ENCODE data around the gene SEC14L1. TPM values are rescaled to one million over a fixed set of nuclear protein-coding genes. Genes with fewer than 3 reads are reported as not detected.

The SEC14L1 gene
- polyA plus RNA-seq, 2 of the 4 experiments (the other 2 are of a cell fraction) = 27.5 to 40.4 TPM

DNA sequence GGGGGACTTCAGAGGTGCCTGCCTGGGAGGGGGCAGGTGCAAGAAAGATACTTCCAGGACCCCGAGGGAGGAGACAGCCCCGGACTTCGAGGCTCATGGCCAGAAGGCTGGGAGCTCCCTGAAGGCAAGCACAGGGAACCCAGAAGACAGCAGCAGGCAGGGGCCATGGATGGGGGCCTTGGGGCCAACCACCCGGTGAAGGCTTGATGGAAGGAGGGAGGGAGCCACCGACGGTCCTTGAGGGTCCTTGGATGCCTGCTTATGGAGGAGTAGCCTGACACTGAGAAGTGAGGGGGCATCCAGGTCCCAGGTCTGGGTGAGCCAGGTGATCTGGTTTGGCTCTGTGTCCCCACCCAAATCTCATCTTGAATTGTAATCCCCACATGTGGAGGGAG lies 89.7 kb downstream of the SEC14L1 start:
- ChIA-PET POLR2A (no interaction called here), CTCF (interaction anchor here (3.6 kb wide), 1 partner anchor 16 kb away, joined by 20 read pairs; no protein-coding TSS in a partner anchor)
- H3K4me1 ChIP-seq = peaks cover 14% of the 10 kb centered on the region
- no peak overlapping the region for H3K4me2 ChIP-seq
- ATAC-seq (no peak), DNase-seq (ENCODE audit: low read depth in 1 of 2, low spot score in 1 of 2) (no peak), FAIRE-seq (no peak)
- TF ChIP-seq CEBPB (IDR thresholded peaks at IDR 0.05) (no peak), HOXA7 (CRISPR knock-in tag; IDR thresholded peaks at IDR 0.05) (no peak), RAD21 (conservative IDR thresholded peaks at IDR 0.05 in 1 of 2, IDR thresholded peaks at IDR 0.05 in 1 of 2) (no peak), RCOR1 (IDR thresholded peaks at IDR 0.05; ENCODE audit: low read depth, low read length) (no peak), HOXB13 (CRISPR knock-in tag; IDR thresholded peaks at IDR 0.05; ENCODE audit: low read depth) (no peak), SREBF2 (IDR thresholded peaks at IDR 0.05) (no peak), MYC (IDR thresholded peaks at IDR 0.05; ENCODE audit: borderline replicate concordance, low read length) (no peak), CHD2 (IDR thresholded peaks at IDR 0.05; ENCODE audit: low read length, partially characterized antibody) (no peak), HOXB5 (CRISPR knock-in tag; IDR thresholded peaks at IDR 0.05) (no peak), KDM5A (IDR thresholded peaks at IDR 0.05) (no peak)
- TF ChIP-seq, protein P1, sequence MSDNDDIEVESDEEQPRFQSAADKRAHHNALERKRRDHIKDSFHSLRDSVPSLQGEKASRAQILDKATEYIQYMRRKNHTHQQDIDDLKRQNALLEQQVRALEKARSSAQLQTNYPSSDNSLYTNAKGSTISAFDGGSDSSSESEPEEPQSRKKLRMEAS (IDR thresholded peaks at IDR 0.05) = no peak
- TF ChIP-seq, protein P2, sequence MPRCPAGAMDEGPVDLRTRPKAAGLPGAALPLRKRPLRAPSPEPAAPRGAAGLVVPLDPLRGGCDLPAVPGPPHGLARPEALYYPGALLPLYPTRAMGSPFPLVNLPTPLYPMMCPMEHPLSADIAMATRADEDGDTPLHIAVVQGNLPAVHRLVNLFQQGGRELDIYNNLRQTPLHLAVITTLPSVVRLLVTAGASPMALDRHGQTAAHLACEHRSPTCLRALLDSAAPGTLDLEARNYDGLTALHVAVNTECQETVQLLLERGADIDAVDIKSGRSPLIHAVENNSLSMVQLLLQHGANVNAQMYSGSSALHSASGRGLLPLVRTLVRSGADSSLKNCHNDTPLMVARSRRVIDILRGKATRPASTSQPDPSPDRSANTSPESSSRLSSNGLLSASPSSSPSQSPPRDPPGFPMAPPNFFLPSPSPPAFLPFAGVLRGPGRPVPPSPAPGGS (IDR thresholded peaks at IDR 0.05) = no peak
- WGBS (ENCODE audit: missing lambda C conversion rate) = 81% methylated on average over 6 of the region's 6 CpGs
- H3K9me3 ChIP-seq = peaks cover 15% of the 10 kb centered on the region; the same call in 1 of the 3 replicates
- H3K4me3 ChIP-seq = no peak overlapping the region
- H3K27ac ChIP-seq = no peak overlapping the region

DNA sequence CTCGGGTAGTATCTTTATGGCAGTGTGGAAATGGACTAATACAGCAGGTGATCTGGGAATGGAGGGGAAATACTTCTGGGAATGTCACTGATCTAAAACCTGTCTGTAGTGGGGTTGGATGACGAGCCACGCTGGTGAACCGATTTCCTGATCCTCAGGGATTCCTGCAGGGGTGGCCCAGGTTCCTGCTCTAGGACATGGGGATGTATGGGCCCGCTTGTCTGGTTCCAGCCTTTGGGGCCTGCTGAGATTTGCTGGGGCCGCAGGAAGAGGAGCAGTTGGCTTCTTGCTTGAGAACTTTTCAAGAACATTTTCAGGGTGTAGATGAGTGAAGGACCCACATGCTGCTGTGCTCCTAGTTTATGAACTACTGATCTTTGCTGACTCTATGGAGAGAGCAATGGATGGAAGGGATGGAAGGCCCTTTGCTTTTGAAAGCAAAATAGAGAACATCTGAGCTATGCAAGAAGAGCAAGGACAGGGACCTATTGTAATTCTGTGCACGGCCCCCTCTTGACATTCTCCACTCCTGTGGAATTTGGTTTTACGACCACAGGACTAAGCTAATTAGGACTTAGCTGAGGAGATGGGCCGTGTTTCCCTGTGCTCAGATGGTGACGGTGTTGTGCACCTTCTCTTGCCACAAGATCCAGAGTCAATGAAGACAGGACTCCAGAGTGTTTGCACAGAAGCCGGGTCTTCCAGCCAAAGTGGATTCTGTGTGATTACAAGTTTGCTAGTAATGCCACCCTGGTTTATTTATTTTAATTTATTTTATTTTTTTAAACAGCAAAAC lies 90.5 kb downstream of the SEC14L1 start:
- no peak for DNase-seq (ENCODE audit: low read depth in 1 of 2, low spot score in 1 of 2)
- 93% methylated on average over 11 of the region's 11 CpGs for WGBS (ENCODE audit: missing lambda C conversion rate)
- Histone ChIP-seq H3K4me1 (peaks cover 14% of the 10 kb centered on the region), H3K4me3 (no peak overlapping the region), H3K4me2 (no peak overlapping the region), H3K9me3 (0 out of 3 replicates have a peak, but pooled peaks cover 12% of the 10 kb centered on the region), H3K27ac (0 out of 6 replicates have a peak overlapping the region, but pooled peaks of 1 of the 2 experiments have one; percentile 8)
- POLR2A ChIA-PET = no interaction called here
- no peak for TF ChIP-seq KDM5A (IDR thresholded peaks at IDR 0.05)
- TF ChIP-seq RAD21 (conservative IDR thresholded peaks at IDR 0.05 in 1 of 2, IDR thresholded peaks at IDR 0.05 in 1 of 2) = no peak
- TF ChIP-seq TP53 (CRISPR knock-in tag; IDR thresholded peaks at IDR 0.05) = no peak
- TF ChIP-seq, protein P1 (IDR thresholded peaks at IDR 0.05) = no peak
- TF ChIP-seq PHF8 (IDR thresholded peaks at IDR 0.05; ENCODE audit: borderline replicate concordance, low read depth) = no peak
- TF ChIP-seq, protein P3, sequence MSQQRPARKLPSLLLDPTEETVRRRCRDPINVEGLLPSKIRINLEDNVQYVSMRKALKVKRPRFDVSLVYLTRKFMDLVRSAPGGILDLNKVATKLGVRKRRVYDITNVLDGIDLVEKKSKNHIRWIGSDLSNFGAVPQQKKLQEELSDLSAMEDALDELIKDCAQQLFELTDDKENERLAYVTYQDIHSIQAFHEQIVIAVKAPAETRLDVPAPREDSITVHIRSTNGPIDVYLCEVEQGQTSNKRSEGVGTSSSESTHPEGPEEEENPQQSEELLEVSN (IDR thresholded peaks at IDR 0.05; ENCODE audit: borderline replicate concordance, low read depth) = no peak
- no peak for TF ChIP-seq CBX2 (IDR thresholded peaks at IDR 0.05; ENCODE audit: borderline replicate concordance, low read depth)
- no peak for TF ChIP-seq ZSCAN20 (CRISPR knock-in tag; IDR thresholded peaks at IDR 0.05)
- TF ChIP-seq CHD4 (IDR thresholded peaks at IDR 0.05; ENCODE audit: borderline replicate concordance) = no peak
- TF ChIP-seq, protein P4, sequence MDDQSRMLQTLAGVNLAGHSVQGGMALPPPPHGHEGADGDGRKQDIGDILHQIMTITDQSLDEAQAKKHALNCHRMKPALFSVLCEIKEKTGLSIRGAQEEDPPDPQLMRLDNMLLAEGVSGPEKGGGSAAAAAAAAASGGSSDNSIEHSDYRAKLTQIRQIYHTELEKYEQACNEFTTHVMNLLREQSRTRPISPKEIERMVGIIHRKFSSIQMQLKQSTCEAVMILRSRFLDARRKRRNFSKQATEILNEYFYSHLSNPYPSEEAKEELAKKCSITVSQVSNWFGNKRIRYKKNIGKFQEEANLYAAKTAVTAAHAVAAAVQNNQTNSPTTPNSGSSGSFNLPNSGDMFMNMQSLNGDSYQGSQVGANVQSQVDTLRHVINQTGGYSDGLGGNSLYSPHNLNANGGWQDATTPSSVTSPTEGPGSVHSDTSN (IDR thresholded peaks at IDR 0.05) = no peak
- no peak for TF ChIP-seq ZNF302 (CRISPR knock-in tag; IDR thresholded peaks at IDR 0.05)
- TF ChIP-seq JUNB (IDR thresholded peaks at IDR 0.05) = no peak
- no peak for TF ChIP-seq RARB (CRISPR knock-in tag; IDR thresholded peaks at IDR 0.05)
- TF ChIP-seq, protein P2 (IDR thresholded peaks at IDR 0.05) = no peak
- CTCF ChIA-PET = interaction anchor here (1.1 kb wide), 1 partner anchor 144 kb away, joined by 3 read pairs; no protein-coding TSS in a partner anchor
- no peak for FAIRE-seq
- ATAC-seq = no peak

Data from A549 (cell line).